Stimulated activated CD4-positive, alpha-beta T cell treated with anti-CD3 and anti-CD28 coated beads, Interleukin-12 subunit alpha, Interleukin-12 subunit beta, amount 100 ng/mL, for 4 hours (primary cell): ENCODE measurements around the gene UCK1.
"Not testable (repeated sequence)": the region's sequence is repeated elsewhere in the genome, so short reads cannot be mapped to it uniquely, and the experiment has no call there.

Source experiments
- DNase-seq: peaks from one replicate; pipeline ENCODE4 v3.0.0-alpha.2; 2020

UCK1 gene

DNA sequence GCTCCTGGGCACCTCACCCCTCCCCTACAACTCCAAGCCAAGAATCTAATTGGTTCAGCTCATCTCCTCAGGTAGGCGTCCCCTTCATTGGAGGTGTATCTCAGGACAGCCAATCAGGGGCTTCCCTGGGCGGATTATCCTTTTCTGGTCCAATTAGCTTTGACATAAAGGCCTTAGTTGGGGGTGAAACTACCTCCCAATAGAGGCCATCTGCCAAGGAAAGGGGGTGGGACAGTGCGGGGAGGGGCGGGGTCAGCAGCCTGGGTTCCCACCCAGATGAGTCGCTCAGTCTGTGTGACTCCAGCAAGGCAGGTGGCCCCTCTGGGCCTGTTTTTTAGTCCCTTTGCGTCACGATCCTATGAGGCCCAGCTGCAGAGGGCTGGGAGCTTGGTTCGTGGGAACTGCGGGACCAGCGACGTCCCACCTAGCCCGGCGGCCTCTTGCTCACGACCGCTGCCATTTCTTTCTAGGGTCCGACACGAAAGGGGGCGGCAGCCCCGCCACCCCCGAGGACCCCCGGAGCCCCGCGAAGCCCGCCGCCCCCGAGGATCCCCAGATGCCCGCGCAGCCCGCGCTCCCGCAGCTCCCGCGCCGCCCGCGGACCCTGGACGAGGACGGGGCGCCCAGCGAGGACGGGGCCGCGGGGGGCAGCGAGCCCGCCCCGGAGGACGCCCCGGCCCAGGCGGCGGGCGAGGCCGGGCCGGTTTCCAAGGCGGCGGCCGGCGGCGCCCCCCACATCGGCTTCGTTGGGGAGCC is 23.2 kb upstream of the UCK1 start:
- no peak for DNase-seq

DNA sequence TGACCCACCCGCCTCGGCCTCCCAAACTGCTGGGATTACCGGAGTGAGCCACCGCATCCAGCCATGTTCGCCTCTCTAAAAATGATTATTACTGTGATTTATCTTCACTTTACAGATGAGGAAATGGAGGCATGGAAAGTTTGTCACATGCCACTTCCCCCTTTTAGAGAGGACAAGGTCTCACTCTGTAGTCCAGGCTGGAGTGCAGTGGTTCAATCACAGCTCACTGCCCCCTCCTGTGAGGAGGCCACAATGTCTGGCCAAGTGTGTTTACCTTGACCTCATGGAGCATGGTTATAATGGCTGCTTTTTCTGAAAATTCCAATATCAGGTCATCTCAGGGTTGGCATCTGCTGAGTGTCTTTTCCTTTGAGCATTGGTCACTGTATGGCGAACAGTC is 21.0 kb upstream of the UCK1 start:
- no peak for DNase-seq

DNA sequence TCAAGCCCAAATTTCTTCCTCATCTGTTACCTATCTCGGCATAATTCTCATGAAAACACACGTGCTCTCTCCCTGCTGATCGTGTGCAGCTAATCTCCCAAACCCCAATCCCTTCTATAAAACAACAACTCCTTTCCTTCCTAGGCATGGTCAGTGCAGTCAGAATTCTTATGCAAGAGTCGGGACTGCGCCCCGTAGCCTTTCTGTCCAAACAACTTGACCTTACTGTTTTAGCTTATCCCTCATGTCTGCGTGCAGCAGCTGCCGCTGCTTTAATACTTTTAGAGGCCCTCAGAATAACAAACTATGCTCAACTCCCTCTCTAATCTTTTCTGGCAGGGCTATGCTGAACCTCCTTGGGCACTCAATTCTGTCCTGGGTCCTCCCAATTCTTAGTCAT is 19.4 kb upstream of the UCK1 start:
- DNase-seq, result not testable (repeated sequence)

DNA sequence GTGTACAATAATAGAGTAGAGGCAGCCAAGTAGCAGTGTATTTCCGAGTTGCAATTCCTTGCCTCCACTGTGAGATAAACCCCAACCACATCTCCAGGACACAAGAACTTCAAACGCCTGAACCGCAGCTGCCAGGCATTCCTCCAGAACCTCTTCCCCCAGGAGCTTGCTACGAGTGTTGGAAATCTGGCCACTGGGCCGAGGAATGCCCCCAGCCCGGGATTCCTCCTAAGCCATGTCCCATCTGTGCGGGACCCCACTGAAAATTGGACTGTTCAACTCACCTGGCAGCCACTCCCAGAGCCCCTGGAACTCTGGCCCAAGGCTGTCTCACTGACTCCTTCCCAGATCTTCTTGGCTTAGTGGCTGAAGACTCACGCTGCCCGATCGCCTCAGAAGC is 18.1 kb upstream of the UCK1 start:
- not testable (repeated sequence) for DNase-seq

DNA sequence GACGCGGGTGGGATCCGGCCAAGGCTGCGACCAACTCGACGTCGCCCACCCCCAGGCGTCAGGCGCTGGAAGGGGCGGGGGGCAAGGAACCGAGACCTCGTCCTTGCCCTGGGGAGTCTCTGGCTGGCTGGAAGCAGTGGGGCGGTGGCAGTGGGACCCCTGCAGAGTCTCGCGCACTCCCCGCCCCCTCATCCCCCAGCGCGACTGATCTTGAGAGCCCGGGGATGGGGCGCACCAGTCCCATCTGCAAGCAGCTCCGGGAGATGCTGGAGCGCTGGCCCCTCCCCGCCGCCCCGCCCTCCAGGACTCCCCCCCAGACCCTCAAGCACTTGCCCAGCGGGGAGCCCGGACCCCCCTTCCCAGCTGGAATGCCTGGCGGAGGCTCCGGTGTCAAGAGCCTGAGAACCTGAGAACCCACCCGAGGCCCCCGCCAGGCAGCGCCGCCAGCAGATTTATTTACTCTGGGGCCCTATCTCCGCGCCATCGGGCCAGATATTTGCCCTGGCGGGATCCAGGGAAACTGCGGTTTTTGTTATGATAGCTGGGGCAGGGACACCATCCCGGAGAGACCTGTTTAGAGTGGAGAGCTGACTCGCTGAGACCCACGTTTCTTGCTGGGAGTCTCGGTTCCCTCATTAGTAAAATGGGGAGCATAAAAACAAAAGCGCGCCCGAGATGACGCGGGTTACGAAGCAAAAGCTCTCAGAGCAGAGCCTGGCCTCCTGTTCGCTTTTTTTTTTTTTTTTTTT is 15.4 kb upstream of the UCK1 start:
- no peak for DNase-seq

DNA sequence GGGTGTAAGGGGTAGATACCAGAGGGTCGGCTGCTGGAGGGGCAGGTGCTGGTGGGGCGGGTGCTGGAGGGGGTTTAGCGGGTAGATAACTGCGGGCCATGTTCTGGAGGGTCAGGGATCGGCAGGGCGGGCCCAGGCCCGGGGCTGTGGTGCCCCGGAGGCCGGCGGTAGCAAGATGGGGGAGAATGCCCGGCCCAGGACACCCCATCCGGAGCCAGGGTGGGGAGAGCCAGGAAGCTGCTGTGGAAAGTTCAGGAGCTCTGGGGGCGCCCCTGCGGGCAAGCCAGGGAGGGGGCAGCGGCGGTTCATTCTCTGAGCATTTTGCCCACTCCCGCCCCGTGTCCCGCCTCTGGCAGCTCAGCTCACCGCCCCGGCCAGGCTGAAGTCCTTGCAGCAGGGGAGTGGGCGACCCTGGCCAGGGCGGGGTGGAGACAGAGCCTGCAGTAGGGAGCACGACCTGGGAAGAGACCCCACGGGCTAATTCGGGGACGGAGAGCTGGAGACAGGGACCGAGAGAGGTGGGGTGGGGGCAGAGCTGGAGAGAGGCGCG is 14.8 kb upstream of the UCK1 start:
- DNase-seq, result no peak

DNA sequence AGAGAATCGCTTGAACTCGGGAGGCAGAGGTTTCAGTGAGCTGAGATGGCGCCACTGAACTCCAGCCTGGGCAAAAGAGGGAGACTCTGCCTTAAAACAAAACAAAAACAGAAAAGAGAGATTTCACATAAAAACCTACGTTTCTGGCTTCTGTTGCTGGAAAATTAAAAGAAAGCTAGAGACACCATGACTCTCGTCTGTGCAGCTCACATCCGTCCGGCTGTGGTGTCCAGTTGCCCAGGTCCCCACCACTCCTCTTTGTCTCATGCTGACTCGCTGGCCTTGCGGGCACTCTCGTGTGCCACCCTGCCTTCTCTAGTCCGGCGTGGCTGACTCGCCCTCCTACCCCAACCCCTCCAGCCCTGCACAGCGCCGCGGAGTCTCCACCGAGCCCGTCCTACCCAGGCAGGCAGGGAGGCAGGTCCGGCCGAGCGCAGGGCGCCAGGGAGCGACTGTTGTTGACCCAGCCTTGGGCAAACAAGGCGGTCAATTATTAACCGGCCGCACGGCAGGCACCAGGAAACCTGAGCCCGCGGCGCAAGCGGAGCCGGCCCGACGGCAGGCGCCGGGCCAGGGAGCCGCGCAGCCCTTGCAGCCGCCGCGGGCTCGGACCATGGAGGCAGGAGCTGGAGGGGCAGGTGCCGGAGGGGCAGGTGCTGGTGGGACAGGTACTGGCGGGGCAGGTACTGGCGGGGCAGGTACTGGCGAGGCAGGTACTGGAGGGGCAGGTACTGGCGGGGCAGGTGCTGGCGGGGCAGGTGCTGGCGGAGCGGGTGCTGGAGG is 14.1 kb upstream of the UCK1 start, which contains the start of gene PRRT1B:
PRRT1B (plus strand) TSS at position 521 of the 783 bp plus-strand sequence; CDS start at position 614, 93 bp downstream.
- DNase-seq, result no peak

DNA sequence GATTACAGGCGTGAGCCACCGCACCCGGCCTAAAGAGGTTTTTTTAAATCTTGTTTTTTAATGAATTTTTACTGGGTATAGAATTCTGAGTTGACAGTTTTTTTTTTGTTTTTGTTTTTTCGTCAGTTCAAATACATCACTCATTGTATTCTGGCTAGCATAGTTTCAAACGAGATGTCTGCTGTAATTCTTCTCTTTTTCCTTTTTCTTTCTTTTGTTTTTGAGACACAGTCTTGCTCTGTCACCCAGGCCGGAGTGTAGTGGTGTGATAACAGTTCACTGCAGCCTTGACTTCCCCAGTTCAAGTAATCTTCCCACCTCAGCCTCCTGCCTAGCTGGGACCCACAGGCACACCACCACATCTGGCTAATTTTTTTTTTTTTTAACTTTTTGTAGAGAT is 12.1 kb upstream of the UCK1 start:
- DNase-seq, result no peak

DNA sequence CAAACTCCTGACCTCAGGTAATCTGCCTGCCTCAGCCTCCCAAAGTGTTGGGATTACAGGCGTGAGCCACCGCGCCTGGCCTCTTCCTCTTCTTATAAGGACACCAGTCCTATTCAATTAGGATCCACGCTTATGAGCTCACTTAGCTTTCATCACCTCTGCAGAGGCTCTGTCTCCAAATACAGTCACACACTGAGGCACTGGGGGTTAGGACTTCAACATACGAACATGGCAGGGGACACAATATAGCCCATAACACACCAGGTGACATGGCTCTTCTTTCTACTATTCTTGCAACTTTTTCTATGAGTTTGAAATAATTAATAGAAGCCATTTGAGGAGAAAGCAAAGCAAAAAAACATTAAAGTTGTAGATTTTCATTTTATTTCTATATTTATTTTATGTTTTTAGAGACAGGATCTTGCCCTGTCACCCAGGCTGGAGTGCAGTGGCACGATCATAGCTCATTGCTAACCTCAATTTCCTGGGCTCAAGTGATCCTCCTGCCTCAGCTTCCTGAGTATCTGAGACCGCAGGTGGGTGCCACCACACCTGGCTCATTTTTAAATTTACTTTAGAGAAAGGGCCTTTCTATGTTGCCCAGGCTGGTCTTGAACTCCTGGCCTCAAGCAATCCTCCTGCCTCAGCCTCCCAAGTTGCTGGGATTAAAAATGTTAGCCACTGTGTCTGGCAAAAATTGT is 8.3 kb upstream of the UCK1 start:
- no peak for DNase-seq

DNA sequence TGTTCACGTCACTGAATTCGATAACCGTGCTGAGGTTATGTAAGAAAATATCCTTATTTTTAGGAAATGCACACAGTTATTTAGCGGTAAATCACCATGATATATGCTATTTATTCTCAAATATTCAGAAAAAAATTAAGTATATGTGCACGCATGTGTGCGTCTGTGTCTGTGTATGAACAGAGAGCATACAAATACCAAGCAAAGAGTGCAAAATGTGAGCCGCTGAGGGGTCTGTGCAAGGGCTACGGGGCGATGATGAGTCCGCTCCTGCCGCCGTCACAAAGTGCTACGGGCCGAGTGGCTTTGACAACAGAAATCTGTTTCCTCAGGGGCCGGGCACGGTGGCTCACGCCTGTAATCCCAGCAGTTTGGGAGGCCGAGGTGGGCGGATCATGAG is 6.9 kb upstream of the UCK1 start:
- DNase-seq, result no peak

DNA sequence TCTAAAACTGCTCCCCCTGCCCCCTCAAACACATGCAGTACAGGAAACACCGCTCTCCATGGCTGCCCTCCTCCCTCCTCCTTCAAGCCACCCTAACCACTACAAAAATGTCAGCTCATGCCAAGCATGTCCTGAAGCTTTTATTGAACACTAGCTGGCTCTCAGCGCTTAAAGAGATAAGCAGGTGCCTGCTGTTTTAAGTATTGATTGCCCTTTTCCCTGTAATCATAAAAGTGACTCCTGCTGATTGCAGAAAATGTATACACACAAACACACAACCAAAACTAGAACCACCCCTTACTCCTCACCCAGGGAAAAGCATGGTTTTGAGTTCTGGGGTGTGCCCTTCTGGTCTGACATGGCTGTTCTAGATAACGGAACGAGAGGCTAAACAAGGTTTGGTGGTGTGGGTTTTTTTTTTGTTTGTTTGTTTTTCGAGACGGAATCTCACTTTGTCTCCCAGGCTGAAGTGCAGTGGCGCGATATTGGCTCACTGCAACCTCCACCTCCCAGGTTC is 3.7 kb upstream of the UCK1 start:
- no peak for DNase-seq

DNA sequence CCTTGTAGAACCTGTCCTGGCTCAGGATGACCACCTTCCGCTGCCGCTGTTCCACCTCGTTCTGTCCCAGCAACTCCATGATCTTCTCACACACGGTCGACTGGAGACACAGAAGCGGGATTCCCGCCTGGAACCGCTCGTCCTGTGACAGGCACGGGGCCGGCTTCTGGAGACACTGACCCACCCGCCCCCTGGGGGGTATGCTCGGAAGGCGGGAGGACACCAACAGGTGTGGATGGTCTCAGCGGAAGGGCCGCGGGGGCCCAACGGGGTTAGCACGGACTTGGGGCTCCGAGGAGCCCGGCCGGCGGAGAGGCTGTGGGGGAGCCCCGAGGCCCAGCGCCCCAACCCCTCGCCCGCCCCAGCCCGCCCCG is 530 bp downstream of the UCK1 start:
- peak; percentile 16 for DNase-seq

DNA sequence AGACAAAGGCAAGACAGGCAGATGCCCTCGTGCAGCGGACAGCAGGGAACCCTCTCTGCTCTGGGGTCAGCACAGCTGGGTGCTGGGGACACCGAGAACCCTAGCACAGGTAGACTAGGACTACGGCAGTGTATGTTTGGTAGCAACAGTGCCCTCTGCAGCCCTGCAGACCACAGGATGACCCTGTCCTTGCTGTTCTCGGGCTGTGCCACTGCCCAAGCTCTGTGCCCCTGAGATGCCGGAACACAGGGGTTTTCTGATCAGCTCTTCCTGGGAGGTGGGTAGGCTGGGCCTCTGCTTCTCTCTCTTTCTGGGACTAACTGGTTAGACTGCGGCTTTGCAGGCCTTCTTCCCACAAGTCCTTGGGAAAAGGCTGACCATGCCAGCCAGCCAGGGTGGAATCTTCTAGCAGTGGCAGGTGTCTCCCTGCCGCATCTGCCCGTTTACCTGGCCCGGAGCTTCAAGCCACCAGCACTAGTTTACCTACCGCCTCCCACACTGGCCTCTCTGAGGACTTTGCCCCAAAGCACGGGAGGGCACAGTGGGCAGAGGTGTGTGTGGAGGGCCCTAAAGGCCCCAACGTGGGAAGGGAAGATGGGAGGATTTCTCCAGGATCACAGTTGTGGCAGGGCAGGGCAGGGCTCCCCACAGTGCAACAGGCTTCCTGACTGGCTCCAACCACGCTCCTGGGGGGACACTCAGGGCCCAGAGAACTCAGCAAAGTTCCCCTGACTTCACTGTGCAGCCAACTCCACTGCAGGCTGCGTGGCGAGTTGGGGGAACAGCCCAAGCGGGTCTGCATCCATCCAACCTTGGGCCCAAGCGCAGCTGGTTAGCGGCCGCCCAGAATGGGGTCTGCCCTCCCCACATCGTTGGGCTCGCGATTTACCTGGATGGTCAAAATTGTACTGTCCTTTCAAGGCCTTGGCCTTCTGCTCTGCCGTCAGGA is 1.2 kb downstream of the UCK1 start:
- no peak for DNase-seq

DNA sequence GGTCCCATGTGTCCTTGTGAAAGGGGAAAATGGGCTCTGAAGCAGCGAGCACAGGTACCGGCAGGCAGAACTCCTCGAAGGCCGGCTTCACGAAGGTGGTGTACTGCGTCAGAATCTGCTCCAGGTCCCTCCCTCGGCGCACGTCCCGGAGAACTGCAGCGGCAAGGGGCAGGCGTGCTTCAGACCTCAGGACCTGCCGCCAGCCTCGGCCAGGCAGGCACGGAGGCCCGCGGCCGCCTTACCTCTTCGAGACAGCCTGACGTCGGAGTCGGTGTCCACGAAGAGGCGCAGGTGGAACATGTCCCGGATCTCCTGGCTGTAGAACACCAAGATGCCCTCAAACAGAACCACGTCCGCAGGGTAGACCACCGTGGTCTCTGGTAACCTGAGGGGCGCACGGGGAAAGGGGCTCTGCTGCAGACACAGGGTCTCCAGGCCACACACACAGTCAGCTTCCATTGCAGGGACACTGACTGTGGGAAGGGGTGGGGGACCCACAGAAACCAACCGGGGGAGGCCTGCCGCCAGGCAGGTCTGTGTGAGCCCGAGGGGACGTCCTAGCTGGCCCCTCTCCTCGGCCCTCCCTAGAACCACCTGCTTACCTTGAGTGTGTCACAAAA is 2.1 kb downstream of the UCK1 start:
- DNase-seq, result no peak

DNA sequence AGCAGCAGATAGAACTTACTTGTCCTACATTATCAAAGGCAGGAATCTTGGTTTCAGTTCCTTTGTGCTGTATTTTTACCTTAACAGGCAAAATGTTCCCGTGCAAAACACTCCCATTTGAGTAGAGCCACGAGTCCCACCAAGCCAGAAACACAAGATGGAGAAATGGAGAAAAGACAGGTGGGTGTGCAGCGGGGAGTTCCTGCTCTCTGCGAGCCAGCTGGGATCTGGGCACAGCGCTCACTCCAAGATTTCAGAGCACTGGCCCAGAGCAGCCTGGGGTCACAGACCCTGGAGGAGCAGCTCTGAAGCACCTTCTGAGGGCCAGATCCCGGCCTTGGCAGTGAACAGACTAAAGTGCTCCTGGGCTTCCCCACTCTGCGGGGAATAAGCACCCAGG is 2.9 kb downstream of the UCK1 start:
- DNase-seq, result no peak

DNA sequence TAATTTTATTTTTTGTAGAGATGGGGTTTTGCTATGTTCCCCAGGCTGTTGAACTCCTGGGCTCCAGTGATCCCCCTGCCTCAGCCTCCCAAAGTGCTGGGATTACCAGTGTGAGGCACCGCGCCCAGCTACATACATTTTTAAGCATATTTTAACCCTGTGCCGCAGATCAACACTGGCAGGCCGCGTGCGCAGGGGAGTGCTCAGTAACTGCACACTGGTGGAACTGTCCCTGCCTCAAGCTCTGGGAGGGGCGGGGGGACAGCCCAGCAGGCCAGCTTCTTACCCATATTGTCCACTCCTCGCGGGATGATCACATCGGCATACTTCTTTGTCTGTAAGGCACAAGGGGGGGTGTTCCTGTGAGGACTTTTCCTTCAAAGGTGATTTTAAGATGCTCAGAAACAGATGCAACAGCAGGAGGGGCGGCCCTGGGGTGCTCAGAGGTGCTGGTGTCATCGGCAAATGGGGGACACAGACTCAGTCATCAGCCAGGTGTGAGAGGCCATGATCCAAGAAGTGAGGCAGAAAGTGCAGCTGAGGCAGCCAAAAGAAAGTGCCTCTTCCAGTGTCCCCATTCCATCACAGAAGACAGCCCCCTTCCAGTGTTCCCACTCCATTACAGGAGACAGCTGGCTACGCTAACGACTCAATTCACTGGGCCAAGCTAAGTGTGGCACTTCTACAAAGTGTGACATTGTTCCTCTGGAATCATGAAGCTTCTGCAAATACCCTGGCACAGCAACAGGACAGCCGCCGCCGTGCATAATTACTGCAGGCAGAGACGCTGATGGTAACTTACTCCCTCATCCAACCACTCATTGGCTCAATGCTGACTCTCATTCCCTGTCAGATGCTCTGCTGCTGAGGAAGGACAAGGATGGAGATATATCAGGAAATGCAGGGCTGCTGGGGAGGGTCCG is 5.2 kb downstream of the UCK1 start:
- DNase-seq, result no peak

DNA sequence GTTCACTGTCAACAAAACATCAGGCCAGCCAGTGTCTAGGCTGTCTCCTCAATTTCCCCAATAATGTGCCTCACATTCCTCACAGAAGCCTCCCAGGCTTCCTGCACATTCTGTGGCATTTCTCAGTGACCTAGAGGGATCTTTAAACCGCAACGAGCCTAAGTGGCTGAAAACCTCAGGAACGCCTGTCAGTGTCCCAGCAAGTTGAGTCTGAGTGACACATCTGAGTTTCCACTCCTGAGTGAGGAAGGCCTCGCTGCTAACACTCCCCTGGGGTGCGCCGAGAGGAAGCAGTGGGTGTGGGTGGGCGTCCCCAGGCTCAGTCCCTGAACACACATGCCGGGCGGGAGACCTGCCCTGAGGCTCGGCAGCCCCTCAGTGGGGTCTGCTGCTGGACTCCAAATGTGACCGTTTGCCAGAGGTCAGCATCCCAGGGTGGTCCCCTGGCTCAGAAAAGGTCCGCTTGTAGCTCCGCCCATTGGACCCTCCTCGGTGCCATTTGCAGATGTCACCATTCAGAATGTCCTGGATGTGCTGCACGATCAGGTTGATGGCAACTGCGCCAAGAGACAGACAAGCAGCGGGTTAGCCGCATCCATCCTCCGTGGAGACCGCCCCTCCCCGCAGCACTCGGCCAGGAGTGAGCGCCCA is 6.3 kb downstream of the UCK1 start:
- DNase-seq, result no peak

DNA sequence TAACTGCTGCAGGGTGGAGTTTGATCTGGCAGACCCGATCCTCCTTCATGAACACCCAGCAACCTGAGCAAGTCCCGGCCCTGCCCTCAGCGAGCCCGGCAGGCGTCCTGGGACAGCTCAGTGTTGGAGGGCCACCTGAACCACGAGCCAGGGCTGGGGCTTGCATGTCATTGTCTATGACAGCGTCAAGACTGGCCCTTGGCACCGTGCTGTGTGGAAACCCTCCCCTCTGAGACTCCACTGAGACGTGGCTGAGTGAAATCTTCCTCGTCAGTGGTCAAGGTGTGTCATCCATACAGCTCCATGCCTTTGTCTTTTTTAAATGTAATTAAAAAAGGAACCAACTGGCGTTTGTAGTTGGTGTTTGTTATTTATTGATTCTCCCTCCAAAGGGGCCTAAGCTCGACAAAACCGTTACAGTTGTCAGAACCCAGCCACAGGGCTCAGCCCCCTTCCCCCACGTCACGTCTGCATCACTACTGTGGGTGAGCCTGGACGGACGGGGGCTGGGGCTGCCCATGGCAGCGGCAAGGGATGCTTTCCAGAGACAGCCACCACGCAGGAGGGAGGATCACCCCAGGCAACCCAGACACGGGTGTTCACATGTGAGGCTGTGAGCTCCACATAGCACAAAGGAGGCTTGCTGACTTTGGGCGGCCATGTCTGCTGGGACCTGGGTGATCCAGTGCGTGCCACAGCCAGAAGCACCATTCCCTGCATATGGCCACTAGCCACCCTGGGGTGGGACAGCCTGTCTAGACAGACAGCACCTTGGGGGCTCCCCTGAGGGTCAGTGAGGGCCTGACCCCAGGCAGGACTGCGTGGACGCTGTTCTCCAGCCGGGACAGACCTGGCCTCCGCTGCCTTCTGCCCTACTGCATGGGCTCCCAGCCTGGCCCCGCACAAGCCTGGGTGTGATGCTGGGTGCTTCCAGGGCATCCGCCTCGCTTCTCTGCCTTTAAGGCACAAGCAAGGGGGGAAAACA is 7.3 kb downstream of the UCK1 start:
- DNase-seq, result no peak
